WTC11 (cell line): Measurements from ENCODE around the gene CEP170B.

Experiments used
- ZMAT4 ChIP-seq: fragments of 250-450 bp; sonication (Bioruptor Pico); IDR thresholded peaks from 2 replicates; pipeline ENCODE4 v1.9.0; 2021; ENCODE audit warnings: mild to moderate bottlenecking
- ZNF121 ChIP-seq: sonication (generic); formaldehyde crosslinking; IDR thresholded peaks from 2 replicates; pipeline ENCODE4 v1.8.0; 2023; ENCODE audit warnings: missing genetic modification reagents
- ZNF416 ChIP-seq: fragments of 250-450 bp; sonication (Bioruptor Pico); IDR thresholded peaks from 2 replicates; pipeline ENCODE4 v1.9.0; 2021; ENCODE audit warnings: mild to moderate bottlenecking, inconsistent platforms
- TF ChIP-seq, protein P1 (sequence below): fragments of 200-600 bp; IDR thresholded peaks from 2 replicates; pipeline ENCODE4 v1.8.0; 2022; ENCODE audit warnings: antibody characterized with exemption
- TF ChIP-seq, protein P2 (sequence below): sonication (generic); formaldehyde crosslinking; IDR thresholded peaks from 2 replicates; pipeline ENCODE4 v1.8.1; 2023; ENCODE audit warnings: mild to moderate bottlenecking, missing genetic modification reagents

DNA sequence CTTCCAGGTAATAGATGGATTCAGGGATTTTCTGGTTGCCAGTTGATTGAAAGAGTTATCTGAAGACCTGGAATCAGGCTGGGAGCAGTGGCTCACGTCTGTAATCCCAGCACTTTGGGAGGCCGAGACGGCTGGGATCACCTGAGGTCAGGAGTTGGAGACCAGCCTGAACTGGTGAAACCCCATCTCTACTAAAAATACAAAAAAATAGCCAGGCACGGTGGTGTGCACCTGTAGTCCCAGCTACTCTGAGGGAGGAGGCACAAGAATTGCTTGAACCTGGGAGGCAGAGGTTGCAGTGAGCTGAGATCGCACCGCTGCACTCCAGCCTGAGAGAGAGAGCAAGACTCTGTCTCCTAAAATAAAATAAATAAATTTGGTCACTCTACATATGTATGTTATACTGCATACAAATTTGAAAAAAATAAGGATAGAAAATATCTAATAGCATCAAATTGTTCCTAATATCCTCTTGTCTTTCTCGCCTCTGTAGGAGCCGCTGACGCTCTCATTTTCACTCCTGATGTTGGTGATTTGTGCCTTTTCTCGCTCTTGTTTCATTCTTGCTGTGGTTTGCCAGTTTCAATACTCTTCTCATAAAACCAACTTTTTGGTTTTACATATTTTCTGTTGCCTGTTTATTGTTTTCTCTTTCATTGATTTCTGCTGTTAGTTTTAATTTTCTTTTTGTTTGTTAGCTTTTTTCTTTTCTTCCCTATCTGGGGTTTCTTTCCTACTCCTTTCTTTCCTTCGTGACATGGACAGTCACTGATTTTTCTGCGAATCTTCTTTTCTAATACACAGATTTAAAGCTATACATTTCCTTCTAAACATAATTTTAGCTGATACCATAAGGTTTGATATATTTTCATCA, 35.8 kb downstream of the CEP170B start:
- TF ChIP-seq, protein P1, sequence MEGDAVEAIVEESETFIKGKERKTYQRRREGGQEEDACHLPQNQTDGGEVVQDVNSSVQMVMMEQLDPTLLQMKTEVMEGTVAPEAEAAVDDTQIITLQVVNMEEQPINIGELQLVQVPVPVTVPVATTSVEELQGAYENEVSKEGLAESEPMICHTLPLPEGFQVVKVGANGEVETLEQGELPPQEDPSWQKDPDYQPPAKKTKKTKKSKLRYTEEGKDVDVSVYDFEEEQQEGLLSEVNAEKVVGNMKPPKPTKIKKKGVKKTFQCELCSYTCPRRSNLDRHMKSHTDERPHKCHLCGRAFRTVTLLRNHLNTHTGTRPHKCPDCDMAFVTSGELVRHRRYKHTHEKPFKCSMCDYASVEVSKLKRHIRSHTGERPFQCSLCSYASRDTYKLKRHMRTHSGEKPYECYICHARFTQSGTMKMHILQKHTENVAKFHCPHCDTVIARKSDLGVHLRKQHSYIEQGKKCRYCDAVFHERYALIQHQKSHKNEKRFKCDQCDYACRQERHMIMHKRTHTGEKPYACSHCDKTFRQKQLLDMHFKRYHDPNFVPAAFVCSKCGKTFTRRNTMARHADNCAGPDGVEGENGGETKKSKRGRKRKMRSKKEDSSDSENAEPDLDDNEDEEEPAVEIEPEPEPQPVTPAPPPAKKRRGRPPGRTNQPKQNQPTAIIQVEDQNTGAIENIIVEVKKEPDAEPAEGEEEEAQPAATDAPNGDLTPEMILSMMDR: no peak
- TF ChIP-seq ZMAT4 (CRISPR knock-in tag): no peak
- TF ChIP-seq ZNF121 (CRISPR knock-in tag): no peak
- no peak for TF ChIP-seq ZNF416 (CRISPR knock-in tag)
- TF ChIP-seq, protein P2, sequence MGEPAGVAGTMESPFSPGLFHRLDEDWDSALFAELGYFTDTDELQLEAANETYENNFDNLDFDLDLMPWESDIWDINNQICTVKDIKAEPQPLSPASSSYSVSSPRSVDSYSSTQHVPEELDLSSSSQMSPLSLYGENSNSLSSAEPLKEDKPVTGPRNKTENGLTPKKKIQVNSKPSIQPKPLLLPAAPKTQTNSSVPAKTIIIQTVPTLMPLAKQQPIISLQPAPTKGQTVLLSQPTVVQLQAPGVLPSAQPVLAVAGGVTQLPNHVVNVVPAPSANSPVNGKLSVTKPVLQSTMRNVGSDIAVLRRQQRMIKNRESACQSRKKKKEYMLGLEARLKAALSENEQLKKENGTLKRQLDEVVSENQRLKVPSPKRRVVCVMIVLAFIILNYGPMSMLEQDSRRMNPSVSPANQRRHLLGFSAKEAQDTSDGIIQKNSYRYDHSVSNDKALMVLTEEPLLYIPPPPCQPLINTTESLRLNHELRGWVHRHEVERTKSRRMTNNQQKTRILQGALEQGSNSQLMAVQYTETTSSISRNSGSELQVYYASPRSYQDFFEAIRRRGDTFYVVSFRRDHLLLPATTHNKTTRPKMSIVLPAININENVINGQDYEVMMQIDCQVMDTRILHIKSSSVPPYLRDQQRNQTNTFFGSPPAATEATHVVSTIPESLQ (CRISPR knock-in tag): no peak
